Jurkat, Clone E6-1 (cell line): ENCODE results near the gene ZNF148.

Source experiments
- DNase-seq: peaks from one replicate; pipeline ENCODE4 v3.0.0-alpha.2; 2011; ENCODE audit warnings: low read depth, low spot score
- H3K4me3 ChIP-seq: 2 replicates; pipeline ENCODE4 v1.5.1; 2011; ENCODE audit warnings: mild to moderate bottlenecking, low read length, control low read depth, moderate library complexity

Gene ZNF148

DNA sequence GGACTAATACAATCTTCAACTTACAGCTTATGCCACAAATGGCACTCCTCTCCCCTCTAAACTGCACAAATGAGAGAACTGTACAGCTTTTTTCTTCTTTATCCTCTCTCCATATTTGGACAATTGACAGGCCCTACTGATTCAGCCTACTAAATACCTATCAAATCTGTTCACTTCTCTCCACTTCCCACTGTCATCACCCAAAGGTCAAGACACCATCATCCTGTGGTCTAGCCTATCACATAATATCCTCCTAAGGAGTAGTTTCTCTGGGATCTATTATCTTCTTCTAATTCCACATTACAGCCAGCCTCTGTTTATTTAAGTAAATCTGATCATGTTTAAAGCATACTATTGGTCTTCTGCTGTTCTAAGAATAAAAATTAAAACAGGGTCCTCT, 129.6 kb downstream of the ZNF148 start:
- no peak for DNase-seq

DNA sequence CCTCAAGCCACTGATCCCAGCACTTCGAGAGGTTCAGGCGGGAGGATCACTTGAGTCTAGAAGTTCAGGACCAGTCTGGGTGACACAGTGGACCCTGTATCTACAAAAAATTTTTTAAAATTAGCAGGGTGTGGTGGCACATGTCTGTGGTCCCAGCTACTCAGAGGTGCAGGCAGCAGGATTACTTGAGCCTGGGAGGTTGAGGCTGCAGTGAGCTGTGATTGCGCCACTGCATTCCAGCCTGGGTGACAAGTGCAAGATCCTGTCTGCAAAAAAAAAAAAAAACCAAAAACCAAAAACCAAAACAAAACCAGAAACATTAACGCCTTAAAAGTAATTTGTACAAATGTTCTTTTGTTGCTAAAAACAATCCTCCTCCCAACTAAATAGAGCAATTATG, 134.6 kb downstream of the ZNF148 start:
- no peak overlapping the region for H3K4me3 ChIP-seq
- DNase-seq = no peak

More for the DNA sequence above, 129.6 kb downstream of the ZNF148 start:
- H3K4me3 ChIP-seq = no peak overlapping the region

DNA sequence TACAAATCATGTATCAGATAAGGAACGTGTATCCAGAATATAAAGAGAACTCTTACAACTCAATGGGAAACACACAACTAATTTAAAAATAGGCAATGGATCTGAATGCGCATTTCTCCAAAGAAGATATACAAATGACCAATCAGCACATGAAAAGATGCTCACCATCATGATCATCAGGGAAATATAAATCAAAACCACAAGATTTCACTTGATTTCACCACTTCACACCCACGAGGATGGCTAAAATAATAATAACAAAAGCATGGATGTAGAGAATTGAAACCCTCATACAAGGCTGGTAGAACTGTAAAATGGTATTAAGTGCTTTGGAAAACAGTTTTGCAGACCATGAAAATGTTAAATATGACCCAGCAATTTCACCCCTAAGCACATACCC, 135.9 kb downstream of the ZNF148 start:
- DNase-seq = no peak
- no peak overlapping the region for H3K4me3 ChIP-seq

DNA sequence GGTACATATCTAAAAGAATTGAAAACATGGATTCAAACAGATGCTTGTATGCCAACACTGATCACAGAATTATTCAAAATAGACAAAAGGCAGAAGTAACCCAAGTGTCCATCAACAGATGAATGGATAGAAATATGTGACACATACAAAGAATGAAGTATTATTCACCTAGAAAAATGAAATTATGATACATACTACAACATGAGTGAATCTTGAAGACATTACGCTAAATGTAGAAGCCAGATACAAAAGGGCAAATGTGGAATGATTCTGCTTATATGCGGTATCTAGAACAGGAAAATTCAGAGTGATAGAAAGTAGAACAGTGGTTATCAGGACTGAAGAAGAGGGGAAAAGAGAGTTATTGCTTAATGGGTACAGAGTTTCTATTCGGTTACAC, 136.4 kb downstream of the ZNF148 start:
- H3K4me3 ChIP-seq = no peak overlapping the region
- DNase-seq = no peak

DNA sequence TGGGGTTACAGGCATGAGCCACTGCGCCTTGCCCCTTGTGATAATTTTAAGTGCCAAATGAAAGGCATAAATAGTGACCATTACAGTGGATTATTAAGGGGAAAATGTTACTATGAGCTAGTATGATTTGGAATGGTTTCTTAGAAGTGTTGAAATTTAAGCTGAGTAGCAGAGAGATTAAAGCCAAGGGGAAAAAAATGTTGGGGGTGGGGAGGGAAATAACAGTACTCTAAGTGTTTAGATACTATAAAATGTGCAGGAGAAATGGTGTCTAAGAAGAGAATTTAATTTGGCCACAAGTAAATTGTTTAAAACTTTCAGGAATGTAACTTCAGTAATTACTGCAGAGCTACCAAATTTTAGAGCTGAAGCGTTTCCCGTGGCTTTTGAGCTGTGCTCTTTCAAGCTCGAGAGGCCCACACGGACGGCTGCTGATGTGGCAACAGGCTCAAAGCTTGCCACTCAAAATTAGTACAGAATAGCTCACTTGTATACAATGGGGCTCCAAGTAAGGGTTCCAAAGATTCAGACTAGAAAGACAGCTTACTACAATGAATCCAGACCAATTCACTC, 138.7 kb downstream of the ZNF148 start:
- no peak for DNase-seq
- no peak overlapping the region for H3K4me3 ChIP-seq

DNA sequence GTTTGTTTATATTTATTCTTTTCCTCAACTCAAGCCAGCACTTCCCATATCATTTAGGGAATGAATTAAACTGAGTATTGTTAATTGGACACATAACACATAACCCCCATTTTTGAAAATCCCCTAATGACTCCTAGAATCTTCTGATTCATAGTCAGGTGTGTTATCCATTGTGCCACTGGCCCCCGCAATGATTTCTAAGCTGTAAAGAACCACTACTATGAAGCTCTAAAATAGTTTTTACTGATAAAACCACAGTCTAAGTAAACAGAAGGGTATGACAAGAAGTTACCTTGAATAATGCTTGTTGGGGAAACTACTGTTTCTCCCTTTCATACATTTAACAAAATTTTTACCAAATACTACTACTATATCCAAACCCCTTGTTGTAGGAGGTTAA, 140.3 kb downstream of the ZNF148 start:
- DNase-seq = no peak

DNA sequence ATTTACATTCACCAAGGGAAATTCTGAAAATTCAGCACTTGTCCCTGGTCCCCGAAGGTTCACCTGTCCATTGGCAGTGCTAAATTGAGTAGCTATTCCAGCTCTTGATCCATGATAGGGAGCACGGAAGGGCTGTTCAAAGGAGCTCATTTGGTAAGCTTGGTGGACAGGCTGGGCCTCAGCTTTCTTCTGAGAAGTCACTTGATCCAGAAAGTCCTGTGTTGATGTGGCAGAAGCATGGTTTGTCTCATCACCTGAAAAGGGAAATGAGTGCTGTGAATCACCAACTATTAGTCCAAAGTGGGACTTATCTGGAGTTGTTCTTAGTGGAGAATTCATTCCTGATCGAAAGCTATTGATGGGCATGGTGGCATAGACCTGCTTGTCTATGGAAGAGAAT, 142.7 kb downstream of the ZNF148 start:
- H3K4me3 ChIP-seq = no peak overlapping the region
- no peak for DNase-seq

More for the DNA sequence above, 140.3 kb downstream of the ZNF148 start:
- no peak overlapping the region for H3K4me3 ChIP-seq

DNA sequence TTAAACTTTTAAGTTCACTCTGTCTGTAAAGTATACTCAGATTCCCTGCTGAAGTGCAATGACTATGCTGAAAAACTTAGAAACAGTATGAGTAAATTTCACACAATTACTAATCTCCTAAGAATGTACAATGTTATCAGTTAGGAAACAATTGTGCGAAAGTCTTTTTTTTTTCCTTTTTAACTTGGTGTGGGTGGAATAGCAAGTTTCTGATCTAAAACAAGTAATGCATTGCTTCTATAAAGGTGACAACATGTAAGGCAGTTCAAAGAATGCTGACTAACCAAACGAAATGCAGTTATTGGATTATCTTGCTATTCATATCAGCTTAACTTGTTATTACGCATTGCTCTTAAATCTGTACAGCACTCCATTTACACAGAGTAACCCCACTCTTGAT, 143.2 kb downstream of the ZNF148 start:
- H3K4me3 ChIP-seq = no peak overlapping the region
- no peak for DNase-seq

DNA sequence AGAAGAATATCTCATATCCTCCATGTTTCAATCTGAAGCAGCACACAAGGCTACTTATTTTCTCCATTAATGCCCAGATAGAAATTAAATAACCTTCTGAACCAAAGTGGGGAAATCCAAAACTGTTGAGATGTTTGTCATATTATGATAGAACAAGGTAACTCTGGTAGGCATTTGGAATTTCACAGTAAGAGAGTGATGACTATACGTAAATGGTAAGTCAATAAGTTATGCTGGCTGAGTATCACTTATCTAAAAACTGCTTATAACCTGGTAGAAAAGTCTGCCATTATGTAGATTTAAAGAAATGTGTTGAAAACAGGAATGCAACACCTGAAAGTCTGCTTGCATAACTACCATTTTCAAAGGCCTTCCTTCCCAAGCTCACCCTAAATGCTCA, 145.4 kb downstream of the ZNF148 start:
- H3K4me3 ChIP-seq = no peak overlapping the region

DNA sequence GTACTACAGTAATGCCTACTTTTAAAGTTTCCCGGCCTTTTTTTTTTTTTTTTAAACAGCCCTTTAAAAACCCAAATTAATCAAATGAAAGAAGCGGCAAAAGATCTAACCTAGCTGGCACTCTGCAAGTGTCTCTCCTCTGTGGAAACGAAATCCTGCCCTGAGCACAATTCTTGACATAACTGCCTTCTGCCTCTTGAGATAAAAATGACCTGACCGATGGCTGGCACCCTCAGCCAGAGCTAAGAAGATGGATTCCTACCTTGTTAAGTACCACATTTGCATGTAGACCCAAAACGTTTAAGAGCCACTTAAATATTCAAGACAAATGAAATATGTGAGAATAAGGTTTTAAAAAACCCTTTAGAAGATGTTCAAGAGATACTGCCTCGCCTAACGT, 146.0 kb downstream of the ZNF148 start:
- H3K4me3 ChIP-seq = no peak overlapping the region
- DNase-seq = no peak

More for the DNA sequence above, 145.4 kb downstream of the ZNF148 start:
- no peak for DNase-seq

DNA sequence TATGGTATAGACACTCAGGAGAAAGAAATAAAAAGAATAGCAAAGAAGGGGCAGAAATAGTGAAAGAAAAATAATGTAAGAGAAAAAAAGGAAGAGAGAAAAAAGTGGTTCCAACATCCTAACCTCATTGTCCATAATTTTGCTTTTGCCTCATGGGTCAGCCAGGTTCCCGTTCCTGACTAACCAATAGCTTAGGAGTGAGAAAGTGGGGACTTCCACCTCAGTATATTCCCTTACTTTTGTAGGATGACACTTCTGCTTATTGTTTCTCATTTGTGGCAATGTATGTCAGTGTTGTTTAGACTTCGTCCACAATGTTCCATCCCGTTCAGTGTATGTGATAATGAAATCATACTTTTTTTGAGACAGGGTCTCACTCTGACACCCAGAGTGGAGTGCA, 153.3 kb downstream of the ZNF148 start:
- no peak overlapping the region for H3K4me3 ChIP-seq
- DNase-seq = no peak

DNA sequence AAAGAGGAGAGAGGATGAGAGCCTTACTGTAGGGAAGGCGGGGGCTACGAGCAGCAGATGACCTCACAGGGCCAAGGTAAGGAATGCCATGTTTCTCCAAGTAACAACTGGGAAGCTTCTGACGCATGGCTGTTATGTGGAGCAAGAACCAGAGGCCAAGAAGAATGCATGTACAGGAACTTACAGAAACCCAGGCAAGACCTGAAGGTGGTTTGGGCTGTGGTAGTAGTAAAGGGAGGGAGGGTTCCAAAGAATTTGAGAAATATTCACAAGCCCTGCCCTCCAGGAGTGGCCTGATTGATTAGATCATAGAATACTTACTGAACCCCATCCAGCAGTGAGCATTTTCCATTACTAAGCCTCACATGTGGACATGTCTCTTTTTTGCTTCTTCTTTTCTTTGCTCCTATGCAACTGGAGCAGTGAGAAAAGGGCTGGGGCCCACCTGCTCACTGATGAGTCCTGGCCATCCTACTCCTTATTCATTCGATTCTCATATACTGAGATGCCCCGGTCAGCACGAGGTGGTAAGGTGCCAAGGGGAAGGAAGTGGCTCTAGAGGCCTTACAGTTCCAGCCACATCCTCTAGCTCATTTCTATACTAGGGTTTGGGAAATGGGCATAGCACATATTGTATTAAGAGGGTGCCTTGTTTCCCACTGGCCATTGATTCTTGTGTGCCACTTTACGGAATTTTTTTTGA, 154.2 kb downstream of the ZNF148 start:
- H3K4me3 ChIP-seq = no peak overlapping the region
- DNase-seq = no peak

DNA sequence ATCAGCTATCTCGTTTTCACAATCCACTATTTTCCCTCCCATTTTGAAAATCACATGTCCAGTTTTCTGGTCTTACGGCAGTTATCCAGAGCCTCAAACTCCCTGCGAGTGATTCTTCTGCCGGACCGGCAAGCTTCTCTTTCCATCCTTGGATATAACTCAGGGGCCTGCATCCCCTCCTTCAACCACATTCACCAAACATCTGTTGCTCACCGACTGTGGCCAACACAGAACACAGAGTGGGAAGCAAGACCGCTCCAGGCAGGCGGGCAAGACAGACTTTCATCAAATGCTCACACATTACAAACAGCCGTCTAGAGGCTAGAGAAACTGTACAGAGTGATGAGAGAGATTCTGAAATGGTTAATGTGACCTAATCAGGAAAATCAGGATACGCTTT, 154.9 kb downstream of the ZNF148 start:
- no peak overlapping the region for H3K4me3 ChIP-seq
- no peak for DNase-seq

DNA sequence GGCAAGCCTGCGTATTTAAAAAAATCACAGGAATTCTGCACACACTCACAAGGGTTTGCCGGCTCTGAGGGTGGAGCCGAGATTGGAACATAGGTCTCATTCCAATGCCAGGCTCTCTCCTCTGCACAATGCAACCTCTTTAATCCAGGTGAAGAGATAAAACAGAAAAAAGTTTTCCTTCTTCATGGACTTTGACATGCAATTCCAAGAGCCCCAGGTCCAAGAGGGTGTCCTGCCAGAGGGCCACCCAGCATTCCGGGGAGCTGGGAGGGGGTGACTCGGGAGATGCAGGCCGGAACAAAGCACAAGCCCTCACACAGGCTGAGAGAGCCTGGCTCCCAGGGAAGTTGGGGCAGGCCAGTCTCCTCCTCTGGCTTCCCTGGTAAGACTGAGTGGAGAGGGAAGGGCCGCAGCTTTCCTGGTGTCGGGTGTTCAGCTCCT, 155.8 kb downstream of the ZNF148 start:
- no peak overlapping the region for H3K4me3 ChIP-seq
- no peak for DNase-seq

DNA sequence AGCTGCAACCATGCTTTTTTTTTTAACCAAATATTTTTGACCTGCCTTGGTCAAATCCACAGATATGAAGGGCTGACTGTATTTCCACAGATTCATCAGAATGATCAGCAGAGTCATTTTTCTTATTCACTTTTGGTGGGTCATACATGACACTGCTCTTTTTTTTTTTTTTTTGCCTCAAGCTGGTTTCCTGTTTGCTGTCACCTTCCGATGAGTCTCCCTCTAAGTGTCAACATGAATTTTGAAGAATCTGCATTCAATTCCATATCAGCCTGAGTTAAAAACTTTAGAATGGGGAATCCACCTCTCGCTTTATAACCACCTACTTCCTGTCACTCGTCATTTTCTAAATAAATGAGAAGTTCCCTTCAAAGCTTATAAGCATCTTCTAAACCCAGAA, 160.4 kb downstream of the ZNF148 start:
- H3K4me3 ChIP-seq = no peak overlapping the region
- DNase-seq = peak; percentile 3

DNA sequence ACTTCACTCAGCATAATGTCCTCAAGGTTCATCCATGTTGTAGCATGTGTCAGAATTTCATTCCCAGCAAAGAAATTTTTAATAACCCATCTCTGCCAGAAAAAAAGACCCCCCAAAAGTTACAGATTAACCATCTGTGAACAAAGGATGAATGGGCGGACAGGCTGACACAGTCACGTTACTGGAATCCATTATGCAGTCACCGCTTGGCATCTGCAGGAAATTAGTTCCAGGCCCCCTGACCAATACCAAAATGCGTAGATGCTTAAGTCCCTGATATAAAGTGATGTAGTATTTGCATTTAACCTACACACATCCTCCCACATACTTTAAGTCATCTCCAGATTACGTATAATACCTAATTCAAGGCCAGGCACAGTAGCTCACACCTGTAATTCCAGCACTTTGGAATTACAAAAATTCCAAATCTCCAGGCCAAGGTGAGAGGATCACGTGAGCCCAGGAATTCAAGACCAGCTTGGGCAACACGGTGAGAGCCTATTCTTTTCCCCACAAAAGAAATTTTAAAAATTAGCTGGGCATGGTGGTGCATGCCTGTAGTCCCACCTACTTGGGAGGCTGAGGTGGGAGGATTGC, 161.1 kb downstream of the ZNF148 start:
- no peak for DNase-seq
- H3K4me3 ChIP-seq = no peak overlapping the region

DNA sequence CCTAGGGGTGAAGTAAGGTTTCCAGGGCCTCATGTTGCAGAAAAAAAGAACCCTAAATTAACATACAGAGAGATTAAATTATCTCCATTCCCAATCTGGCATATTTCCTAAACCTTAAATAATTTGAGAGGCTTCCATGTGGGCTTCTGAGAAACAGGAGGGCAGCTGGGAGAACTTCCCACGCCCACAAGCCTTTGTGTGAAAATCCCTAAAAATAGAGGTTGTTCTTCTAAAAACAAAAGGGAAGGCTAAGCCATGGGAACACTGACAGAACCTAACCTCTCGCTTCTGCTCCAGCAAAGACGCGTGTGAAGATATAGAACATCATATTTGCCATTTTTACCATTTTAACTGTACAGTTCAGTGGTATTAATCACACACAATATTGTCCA, 161.8 kb downstream of the ZNF148 start:
- no peak for DNase-seq
- no peak overlapping the region for H3K4me3 ChIP-seq

DNA sequence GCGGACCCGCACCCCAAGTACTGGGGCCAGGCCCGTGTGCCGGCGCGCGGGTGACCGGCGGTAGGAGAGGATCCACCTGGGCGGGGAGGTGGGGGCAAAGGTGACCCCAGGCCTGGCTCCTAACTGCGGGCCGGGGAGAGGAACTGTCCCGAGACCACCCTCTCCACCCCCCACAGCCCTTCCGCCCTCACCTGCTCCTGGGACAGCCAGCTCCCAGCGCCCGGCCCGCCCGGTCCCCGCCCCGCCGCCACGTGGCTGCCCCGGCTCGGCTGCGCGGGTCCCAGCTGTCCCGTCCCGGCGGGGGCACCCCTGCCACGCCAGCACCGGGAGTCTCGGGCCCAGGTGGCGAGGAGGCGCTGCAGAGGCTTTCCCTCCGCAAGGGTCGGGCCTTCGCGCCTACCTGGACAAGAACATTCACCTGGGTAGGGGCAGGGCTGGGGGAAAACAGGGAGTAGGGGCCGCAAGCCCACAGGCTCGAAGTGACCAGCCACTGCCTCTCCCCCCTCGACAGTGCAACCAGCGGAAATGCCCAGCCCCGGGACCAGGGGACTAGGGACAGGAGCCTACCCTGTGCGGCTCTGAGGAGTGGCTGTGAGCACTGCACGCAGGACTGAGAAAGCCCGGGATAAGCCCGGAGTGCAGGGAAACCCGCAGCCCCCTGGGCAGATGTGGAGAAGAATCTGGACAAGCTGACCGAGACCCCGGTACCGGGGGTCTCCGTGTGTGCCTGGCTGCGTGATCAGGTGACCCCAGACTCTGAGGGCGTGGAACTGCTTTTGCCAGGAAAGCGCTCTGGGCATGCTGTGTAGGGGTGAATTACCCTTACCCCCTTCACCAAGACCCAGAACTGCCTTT, 162.4 kb downstream of the ZNF148 start, which contains the start of gene SLC12A8:
Gene SLC12A8 (minus strand): TSS at position 240 of the 855 bp plus-strand sequence. CDS start 1,399 bp downstream, outside the sequence.
- no peak within 1 kb of the TSS for H3K4me3 ChIP-seq
- DNase-seq = no peak

DNA sequence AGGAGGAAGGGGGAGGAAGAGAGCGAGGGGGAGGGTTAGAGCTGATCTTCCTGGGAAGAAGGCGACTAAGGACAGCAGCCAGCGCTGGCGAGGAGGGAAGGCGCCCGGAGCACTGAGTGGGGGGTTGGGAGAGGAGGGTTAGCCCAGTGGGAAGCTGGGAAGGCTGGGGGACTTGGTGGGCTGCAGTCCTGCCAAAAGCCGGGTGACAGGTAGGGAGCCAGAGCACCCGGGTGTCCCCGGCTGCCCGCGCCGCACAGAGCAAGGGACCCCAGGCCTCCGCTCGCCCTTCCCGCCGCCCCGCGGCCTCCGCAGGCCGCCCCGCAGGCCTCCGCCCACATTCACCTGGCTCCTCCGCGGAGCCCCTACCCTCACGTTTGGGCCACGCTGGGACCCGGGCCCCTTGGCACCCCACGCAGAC, 163.0 kb downstream of the ZNF148 start:
- no peak overlapping the region for H3K4me3 ChIP-seq
- DNase-seq = no peak
